HepG2 (cell line): ENCODE data around the gene LIN7A. TPM values are rescaled to one million over a fixed set of nuclear protein-coding genes. Genes with fewer than 3 reads are reported as not detected.
A peak's percentile ranks its signal among the peaks of the same experiment; 100 is the strongest.

Source experiments
- EHMT2 ChIP-seq: fragments of 200-600 bp; sonication (generic); IDR thresholded peaks from 2 replicates; pipeline ENCODE4 v1.7.0; 2017; ENCODE audit warnings: antibody characterized with exemption, low read depth, low read length, borderline replicate concordance
- IKZF4 ChIP-seq: sonication (generic); formaldehyde crosslinking; IDR thresholded peaks from 2 replicates; pipeline ENCODE4 v1.5.1; 2020; ENCODE audit warnings: borderline replicate concordance, mild to moderate bottlenecking, low read depth, missing genetic modification reagents; ENCODE audit errors: not compliant biosample characterization
- POLR2G ChIP-seq: fragments of 200-400 bp; formaldehyde crosslinking; IDR thresholded peaks from 2 replicates; pipeline ENCODE4 v1.6.1; 2018; ENCODE audit warnings: mild to moderate bottlenecking, low read depth, low read length, moderate library complexity
- PRDM4 ChIP-seq: sonication (generic); formaldehyde crosslinking; IDR thresholded peaks from 2 replicates; pipeline ENCODE4 v1.9.0; 2021; ENCODE audit warnings: missing genetic modification reagents, borderline replicate concordance
- RBFOX2 ChIP-seq: fragments of 200-400 bp; formaldehyde crosslinking; IDR thresholded peaks from 2 replicates; pipeline ENCODE4 v1.6.1; 2017; ENCODE audit warnings: low read depth, mild to moderate bottlenecking, low read length
- RXRA ChIP-seq: sonication (generic); formaldehyde crosslinking; IDR thresholded peaks from 2 replicates; pipeline ENCODE4 v1.5.1; 2020; ENCODE audit warnings: missing genetic modification reagents
- SATB2 ChIP-seq: sonication (generic); formaldehyde crosslinking; IDR thresholded peaks from 2 replicates; pipeline ENCODE4 v1.5.0; 2020; ENCODE audit warnings: missing genetic modification reagents
- SRF ChIP-seq: IDR thresholded peaks from 2 replicates; pipeline ENCODE4 v1.6.1; 2011; ENCODE audit warnings: mild to moderate bottlenecking, low read depth, low read length, moderate library complexity
- THRA ChIP-seq: sonication (generic); formaldehyde crosslinking; IDR thresholded peaks from 2 replicates; pipeline ENCODE4 v1.4.0; 2020; ENCODE audit warnings: missing genetic modification reagents, borderline replicate concordance
- TOE1 ChIP-seq: sonication (generic); formaldehyde crosslinking; IDR thresholded peaks from 2 replicates; pipeline ENCODE4 v1.4.0; 2020; ENCODE audit warnings: mild to moderate bottlenecking, missing genetic modification reagents
- ZKSCAN5 ChIP-seq: sonication (generic); formaldehyde crosslinking; IDR thresholded peaks from 2 replicates; pipeline ENCODE4 v1.5.1; 2020; ENCODE audit warnings: mild to moderate bottlenecking, missing genetic modification reagents
- ZNF143 ChIP-seq: sonication (generic); formaldehyde crosslinking; IDR thresholded peaks from 2 replicates; pipeline ENCODE4 v1.4.0; 2020; ENCODE audit warnings: missing genetic modification reagents
- ZNF777 ChIP-seq: sonication (generic); formaldehyde crosslinking; IDR thresholded peaks from 2 replicates; pipeline ENCODE4 v1.4.0; 2020; ENCODE audit warnings: missing genetic modification reagents
- ZSCAN25 ChIP-seq: sonication (generic); formaldehyde crosslinking; IDR thresholded peaks from 2 replicates; pipeline ENCODE4 v1.8.0; 2022; ENCODE audit warnings: mild to moderate bottlenecking, missing genetic modification reagents
- polyA plus RNA-seq, 8 experiments: library from polyadenylated mRNA; depleted of rRNA in 3 of 8; stranded (reverse) in 7 of 8; unstranded in 1 of 8; fragments of >200 nt; fragmentation: Illumina TruSeq in 4 of 8; extraction: Trizol in 4 of 8; gene quantifications; 2 replicates each; pipeline versions ENCODE4 v1.2.1 to v1.2.3, GENCODE V29; 2011 to 2016; ENCODE audit warnings: low read depth in 4 of 8, missing spikeins in 1 of 8, mixed read lengths in 1 of 8; ENCODE audit not compliant: insufficient read depth in 1 of 8
- total RNA-seq, 5 experiments: library from RNA; depleted of rRNA; stranded (reverse); fragments of >200 nt; fragmentation: Illumina TruSeq; extraction: Trizol; gene quantifications; 2 replicates each; pipeline ENCODE4 v1.2.3, GENCODE V29; 2016; ENCODE audit warnings: low read depth in 1 of 5
- TF ChIP-seq, protein P1 (sequence below): sonication (generic); formaldehyde crosslinking; IDR thresholded peaks from 2 replicates; pipeline ENCODE4 v1.5.0; 2020; ENCODE audit warnings: missing genetic modification reagents
- TF ChIP-seq, protein P2 (sequence below): sonication (generic); formaldehyde crosslinking; IDR thresholded peaks from 2 replicates; pipeline ENCODE4 v1.4.0; 2020; ENCODE audit warnings: missing genetic modification reagents
- TF ChIP-seq, protein P3 (sequence below): sonication (generic); formaldehyde crosslinking; IDR thresholded peaks from 2 replicates; pipeline ENCODE4 v1.4.0; 2020; ENCODE audit warnings: missing genetic modification reagents, borderline replicate concordance
- TF ChIP-seq, protein P4 (sequence below): sonication (generic); formaldehyde crosslinking; IDR thresholded peaks from 2 replicates; pipeline ENCODE4 v1.8.1; 2022; ENCODE audit warnings: low read depth, mild to moderate bottlenecking, missing genetic modification reagents

The LIN7A gene
- total and polyA plus RNA-seq, 2 of the 13 experiments (the other 11 are each of a cell fraction or from before 2014, with no cell fraction given): 18.5 to 19.2 TPM

GRCh38 chr12:80778005-80778541 lies 159.7 kb downstream of the LIN7A start (continued):
- TF ChIP-seq, protein P1, sequence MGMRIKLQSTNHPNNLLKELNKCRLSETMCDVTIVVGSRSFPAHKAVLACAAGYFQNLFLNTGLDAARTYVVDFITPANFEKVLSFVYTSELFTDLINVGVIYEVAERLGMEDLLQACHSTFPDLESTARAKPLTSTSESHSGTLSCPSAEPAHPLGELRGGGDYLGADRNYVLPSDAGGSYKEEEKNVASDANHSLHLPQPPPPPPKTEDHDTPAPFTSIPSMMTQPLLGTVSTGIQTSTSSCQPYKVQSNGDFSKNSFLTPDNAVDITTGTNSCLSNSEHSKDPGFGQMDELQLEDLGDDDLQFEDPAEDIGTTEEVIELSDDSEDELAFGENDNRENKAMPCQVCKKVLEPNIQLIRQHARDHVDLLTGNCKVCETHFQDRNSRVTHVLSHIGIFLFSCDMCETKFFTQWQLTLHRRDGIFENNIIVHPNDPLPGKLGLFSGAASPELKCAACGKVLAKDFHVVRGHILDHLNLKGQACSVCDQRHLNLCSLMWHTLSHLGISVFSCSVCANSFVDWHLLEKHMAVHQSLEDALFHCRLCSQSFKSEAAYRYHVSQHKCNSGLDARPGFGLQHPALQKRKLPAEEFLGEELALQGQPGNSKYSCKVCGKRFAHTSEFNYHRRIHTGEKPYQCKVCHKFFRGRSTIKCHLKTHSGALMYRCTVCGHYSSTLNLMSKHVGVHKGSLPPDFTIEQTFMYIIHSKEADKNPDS (CRISPR knock-in tag): no peak
- TF ChIP-seq IKZF4 (CRISPR knock-in tag) (no peak), PRDM4 (CRISPR knock-in tag) (no peak), THRA (CRISPR knock-in tag) (no peak; the same call in 1 of the 2 replicates), ZNF777 (CRISPR knock-in tag) (no peak), SRF (no peak), TOE1 (CRISPR knock-in tag) (no peak), ZKSCAN5 (CRISPR knock-in tag) (no peak), EHMT2 (no peak), POLR2G (no peak), RBFOX2 (peak; percentile 38; the same call in 1 of the 2 replicates), RXRA (CRISPR knock-in tag) (no peak), ZNF143 (CRISPR knock-in tag) (no peak), SATB2 (CRISPR knock-in tag) (no peak), ZSCAN25 (no peak)
- TF ChIP-seq, protein P2, sequence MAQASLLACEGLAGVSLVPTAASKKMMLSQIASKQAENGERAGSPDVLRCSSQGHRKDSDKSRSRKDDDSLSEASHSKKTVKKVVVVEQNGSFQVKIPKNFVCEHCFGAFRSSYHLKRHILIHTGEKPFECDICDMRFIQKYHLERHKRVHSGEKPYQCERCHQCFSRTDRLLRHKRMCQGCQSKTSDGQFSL: no peak
- TF ChIP-seq, protein P3, sequence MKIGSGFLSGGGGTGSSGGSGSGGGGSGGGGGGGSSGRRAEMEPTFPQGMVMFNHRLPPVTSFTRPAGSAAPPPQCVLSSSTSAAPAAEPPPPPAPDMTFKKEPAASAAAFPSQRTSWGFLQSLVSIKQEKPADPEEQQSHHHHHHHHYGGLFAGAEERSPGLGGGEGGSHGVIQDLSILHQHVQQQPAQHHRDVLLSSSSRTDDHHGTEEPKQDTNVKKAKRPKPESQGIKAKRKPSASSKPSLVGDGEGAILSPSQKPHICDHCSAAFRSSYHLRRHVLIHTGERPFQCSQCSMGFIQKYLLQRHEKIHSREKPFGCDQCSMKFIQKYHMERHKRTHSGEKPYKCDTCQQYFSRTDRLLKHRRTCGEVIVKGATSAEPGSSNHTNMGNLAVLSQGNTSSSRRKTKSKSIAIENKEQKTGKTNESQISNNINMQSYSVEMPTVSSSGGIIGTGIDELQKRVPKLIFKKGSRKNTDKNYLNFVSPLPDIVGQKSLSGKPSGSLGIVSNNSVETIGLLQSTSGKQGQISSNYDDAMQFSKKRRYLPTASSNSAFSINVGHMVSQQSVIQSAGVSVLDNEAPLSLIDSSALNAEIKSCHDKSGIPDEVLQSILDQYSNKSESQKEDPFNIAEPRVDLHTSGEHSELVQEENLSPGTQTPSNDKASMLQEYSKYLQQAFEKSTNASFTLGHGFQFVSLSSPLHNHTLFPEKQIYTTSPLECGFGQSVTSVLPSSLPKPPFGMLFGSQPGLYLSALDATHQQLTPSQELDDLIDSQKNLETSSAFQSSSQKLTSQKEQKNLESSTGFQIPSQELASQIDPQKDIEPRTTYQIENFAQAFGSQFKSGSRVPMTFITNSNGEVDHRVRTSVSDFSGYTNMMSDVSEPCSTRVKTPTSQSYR (CRISPR knock-in tag): no peak
- TF ChIP-seq, protein P4, sequence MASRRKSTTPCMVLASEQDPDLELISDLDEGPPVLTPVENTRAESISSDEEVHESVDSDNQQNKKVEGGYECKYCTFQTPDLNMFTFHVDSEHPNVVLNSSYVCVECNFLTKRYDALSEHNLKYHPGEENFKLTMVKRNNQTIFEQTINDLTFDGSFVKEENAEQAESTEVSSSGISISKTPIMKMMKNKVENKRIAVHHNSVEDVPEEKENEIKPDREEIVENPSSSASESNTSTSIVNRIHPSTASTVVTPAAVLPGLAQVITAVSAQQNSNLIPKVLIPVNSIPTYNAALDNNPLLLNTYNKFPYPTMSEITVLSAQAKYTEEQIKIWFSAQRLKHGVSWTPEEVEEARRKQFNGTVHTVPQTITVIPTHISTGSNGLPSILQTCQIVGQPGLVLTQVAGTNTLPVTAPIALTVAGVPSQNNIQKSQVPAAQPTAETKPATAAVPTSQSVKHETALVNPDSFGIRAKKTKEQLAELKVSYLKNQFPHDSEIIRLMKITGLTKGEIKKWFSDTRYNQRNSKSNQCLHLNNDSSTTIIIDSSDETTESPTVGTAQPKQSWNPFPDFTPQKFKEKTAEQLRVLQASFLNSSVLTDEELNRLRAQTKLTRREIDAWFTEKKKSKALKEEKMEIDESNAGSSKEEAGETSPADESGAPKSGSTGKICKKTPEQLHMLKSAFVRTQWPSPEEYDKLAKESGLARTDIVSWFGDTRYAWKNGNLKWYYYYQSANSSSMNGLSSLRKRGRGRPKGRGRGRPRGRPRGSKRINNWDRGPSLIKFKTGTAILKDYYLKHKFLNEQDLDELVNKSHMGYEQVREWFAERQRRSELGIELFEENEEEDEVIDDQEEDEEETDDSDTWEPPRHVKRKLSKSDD (CRISPR knock-in tag): no peak
